Lower leg skin (tissue), 4 donors: Measurements from ENCODE around the gene ERC2. TPM values are rescaled to one million over a fixed set of nuclear protein-coding genes. Genes with fewer than 3 reads are reported as not detected.

ENCODE experiments used
- DNase-seq, 2 donors: peaks; one replicate each; pipeline ENCODE4 v3.0.0-alpha.2; 2019; ENCODE audit warnings: low spot score in 2 of 2
- H3K4me3 ChIP-seq: fragments of 200-600 bp; sonication (generic); 2 replicates; pipeline ENCODE4 v1.5.1; 2017; ENCODE audit warnings: mild to moderate bottlenecking, low read depth; ENCODE audit not compliant: poor library complexity, severe bottlenecking
- POLR2A ChIP-seq, 2 donors: fragments of 450-650 bp; IDR thresholded peaks; one replicate each; pipeline ENCODE4 v1.6.1; 2016 to 2017; ENCODE audit warnings: antibody characterized with exemption in 2 of 2, mild to moderate bottlenecking in 1 of 2, moderate library complexity in 1 of 2
- WGBS, 2 donors: methylation state at CpG; one replicate each; pipeline ENCODE4 v1.1.5; 2018; 5-methylcytosine and 5-hydroxymethylcytosine counted together
- intact Hi-C: fragments of 100-400 bp; cut with DNase I; formaldehyde crosslinking; loops from one replicate; pipeline ENCODE4 v1.15.0; 2023; ENCODE audit warnings: low total_unique reads
- total RNA-seq, 4 donors: library from RNA; depleted of rRNA; stranded (reverse); fragments of >200 nt; gene quantifications; one replicate each; pipeline ENCODE4 v1.1.0, GENCODE V29; 2016
- TF ChIP-seq, protein P1 (sequence below), 3 donors: fragments of 450-650 bp; IDR thresholded peaks; one replicate each; pipeline ENCODE4 v1.5.1; 2016; ENCODE audit warnings: antibody characterized with exemption in 3 of 3, mild to moderate bottlenecking in 3 of 3, moderate library complexity in 2 of 3

Gene ERC2
- total RNA-seq, 4 donors from 2014 or later: 0.23 to 1.3 (median 0.42) TPM; not detected in 1

DNA sequence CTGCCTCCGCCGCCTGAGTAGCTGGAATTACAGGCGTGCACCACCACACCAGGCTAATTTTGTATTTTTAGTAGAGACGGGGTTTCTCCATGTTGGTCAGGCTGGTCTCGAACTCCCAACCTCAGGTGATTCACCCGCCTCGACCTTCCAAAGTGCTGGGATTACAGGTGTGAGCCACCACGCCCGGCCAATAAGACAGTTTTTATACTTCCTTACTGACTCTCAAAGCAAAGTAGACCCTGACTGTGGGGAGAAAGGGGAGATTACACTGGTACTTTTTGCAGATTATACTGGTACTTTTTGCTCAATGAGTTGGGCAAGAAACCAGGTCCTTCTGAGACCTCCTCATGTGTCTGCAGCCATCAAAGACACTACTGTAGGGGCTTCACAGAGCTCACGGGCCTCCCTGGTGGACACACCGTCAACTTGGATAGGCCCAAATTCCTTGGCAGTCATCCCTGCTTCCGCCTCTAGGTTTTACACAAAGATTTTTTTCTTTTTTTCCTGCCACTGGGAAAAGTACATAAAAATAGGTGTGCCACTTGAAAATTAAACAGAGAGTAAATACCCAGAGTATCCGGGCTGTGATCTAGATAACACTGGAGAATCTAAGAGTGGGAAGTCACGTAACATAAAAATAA, 837.9 kb downstream of the ERC2 start:
- intact Hi-C loops: no loop called here
- TF ChIP-seq POLR2A (IDR thresholded peaks at IDR 0.05): no peak
- TF ChIP-seq, protein P1, sequence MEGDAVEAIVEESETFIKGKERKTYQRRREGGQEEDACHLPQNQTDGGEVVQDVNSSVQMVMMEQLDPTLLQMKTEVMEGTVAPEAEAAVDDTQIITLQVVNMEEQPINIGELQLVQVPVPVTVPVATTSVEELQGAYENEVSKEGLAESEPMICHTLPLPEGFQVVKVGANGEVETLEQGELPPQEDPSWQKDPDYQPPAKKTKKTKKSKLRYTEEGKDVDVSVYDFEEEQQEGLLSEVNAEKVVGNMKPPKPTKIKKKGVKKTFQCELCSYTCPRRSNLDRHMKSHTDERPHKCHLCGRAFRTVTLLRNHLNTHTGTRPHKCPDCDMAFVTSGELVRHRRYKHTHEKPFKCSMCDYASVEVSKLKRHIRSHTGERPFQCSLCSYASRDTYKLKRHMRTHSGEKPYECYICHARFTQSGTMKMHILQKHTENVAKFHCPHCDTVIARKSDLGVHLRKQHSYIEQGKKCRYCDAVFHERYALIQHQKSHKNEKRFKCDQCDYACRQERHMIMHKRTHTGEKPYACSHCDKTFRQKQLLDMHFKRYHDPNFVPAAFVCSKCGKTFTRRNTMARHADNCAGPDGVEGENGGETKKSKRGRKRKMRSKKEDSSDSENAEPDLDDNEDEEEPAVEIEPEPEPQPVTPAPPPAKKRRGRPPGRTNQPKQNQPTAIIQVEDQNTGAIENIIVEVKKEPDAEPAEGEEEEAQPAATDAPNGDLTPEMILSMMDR (IDR thresholded peaks at IDR 0.05): no peak
- no peak overlapping the region for H3K4me3 ChIP-seq
- 86 to 92% methylated on average over 14 of the region's 14 CpGs for WGBS, 2 donors
- no peak for DNase-seq

DNA sequence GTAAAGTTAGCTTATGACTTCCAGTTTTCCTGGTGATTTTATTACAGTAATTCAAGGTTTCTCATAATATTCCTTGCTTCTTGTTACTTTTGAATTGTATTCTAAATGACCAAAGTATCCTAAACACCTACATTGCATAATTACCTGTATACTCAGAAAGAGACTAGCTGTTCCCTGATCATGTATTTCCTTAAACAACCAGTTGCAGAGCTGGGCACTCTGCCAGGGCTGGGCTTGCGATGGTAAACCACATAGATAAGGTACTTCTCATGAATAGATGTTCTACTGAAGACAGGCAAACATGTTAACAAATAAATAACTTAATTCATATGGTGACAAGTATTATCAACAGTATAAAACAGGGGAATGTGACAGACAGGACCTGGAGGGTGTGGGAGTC, 838.8 kb downstream of the ERC2 start:
- intact Hi-C loops: no loop called here
- DNase-seq: no peak
- no peak overlapping the region for H3K4me3 ChIP-seq
- 24% methylated on average over 1 of the region's 1 CpG for WGBS, 2 donors
- TF ChIP-seq, protein P1 (IDR thresholded peaks at IDR 0.05): no peak
- no peak for TF ChIP-seq POLR2A (IDR thresholded peaks at IDR 0.05)

DNA sequence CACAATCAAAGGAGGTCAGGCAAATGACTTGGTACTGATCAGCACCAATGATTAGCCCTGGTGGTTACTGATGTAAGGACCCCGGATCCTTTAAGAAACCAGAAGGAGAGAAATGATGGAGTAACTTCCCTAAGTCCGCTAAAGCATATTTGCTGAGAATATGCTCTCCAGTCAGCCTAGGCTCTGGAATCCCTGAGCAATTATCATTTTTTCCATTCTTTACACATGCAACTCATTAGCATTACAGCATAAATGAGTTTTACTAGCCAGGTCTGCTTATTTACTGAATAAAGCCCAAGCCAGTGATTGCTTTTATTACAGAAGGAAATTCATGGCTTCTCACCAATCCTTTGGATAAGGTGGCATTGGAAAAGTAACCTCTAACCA, 842.0 kb downstream of the ERC2 start:
- no peak overlapping the region for H3K4me3 ChIP-seq
- DNase-seq: no peak
- 60 to 62% methylated on average over 2 of the region's 2 CpGs for WGBS, 2 donors
- no peak for TF ChIP-seq POLR2A (IDR thresholded peaks at IDR 0.05)
- TF ChIP-seq, protein P1 (IDR thresholded peaks at IDR 0.05): no peak
- intact Hi-C loops: no loop called here

DNA sequence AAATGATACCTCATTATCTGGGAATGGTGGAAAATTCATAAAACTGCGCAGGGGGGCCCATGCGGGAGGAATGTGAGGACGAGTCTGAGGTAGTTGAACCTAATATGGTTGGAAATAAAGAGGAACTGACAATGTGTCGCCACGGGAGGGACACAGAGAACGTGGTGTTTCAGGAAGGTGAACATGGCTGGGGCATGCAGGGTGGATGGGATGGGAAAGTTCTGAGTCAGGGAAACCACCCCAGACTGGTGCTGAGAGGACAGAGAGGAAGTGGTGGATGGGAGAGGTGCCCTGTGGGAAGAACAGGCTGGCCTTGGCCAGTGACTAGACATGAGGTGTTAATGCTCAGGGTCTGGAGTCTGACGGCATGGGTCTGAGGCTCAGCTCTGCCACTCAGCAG, 844.0 kb downstream of the ERC2 start:
- intact Hi-C loops: no loop called here

DNA sequence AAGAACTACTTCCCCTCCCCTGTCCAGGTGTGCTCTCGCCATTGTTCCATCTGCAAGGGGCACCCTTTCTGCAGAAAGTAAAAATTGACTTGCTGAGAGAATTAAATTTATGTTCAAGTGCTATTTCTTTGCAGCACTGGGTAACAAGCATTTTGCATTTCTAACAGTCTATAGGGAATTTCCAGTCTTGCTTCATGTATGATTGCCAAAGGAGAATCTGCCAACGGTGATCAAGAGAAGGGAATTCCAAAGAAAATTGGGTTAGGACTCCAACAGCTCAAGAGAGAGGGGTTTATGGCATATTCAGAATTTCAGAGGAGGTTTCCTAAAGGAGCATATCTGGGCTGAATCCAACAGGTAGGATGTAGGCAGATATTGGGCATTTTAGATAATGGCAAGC, 844.5 kb downstream of the ERC2 start:
- no peak overlapping the region for H3K4me3 ChIP-seq
- TF ChIP-seq, protein P1 (IDR thresholded peaks at IDR 0.05): no peak
- TF ChIP-seq POLR2A (IDR thresholded peaks at IDR 0.05): no peak
- no peak for DNase-seq
- 62 to 63% methylated on average over 2 of the region's 2 CpGs for WGBS, 2 donors
- intact Hi-C loops: no loop called here

More for the DNA sequence above, 844.0 kb downstream of the ERC2 start:
- no peak overlapping the region for H3K4me3 ChIP-seq
- 74 to 78% methylated on average over 7 of the region's 7 CpGs for WGBS, 2 donors
- peak in 1 of 2 donors; percentile 23 for DNase-seq
- TF ChIP-seq, protein P1 (IDR thresholded peaks at IDR 0.05): no peak
- TF ChIP-seq POLR2A (IDR thresholded peaks at IDR 0.05): no peak

DNA sequence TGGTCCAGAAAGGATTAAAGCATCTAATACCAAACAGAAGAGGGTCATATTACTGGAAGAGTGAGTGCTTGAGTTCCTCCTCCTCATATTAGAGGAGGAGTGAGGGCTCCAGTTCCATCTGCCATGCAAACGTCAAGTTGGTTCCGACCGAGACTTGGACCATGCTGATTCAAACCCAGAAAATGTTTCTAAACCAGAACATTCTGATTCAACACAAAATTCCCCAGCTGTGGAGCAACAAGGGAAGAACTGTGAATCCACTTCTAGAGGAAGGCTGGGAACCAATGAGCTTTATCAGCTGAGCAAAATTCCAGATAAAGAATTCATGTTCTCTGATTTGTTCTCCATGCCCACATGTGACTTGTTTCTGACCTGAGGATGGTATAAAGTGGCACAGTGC, 845.5 kb downstream of the ERC2 start:
- TF ChIP-seq, protein P1 (IDR thresholded peaks at IDR 0.05): no peak
- TF ChIP-seq POLR2A (IDR thresholded peaks at IDR 0.05): no peak

More for the DNA sequence above, 845.5 kb downstream of the ERC2 start:
- no peak overlapping the region for H3K4me3 ChIP-seq
- DNase-seq: no peak
- intact Hi-C loops: no loop called here
- WGBS, 2 donors: 77 to 81% methylated on average over 3 of the region's 3 CpGs
